OCI-LY7 (cell line): ENCODE measurements around the gene UQCRQ. TPM values are rescaled to one million over a fixed set of nuclear protein-coding genes. Genes with fewer than 3 reads are reported as not detected.

ENCODE experiments used
- Bru-seq: library from RNA; stranded (reverse); fragments of 400-500 nt; gene quantifications from one replicate; lab custom pipeline; 2021; lab: Mats Ljungman, UMichigan
- BruChase-seq, 2 experiments: library from RNA; stranded (reverse); fragments of 400-500 nt; gene quantifications; one replicate each; lab custom pipeline; 2021; lab: Mats Ljungman, UMichigan
- BruUV-seq: library from RNA; stranded (reverse); fragments of 400-500 nt; replicated peaks from 2 replicates; lab custom pipeline; 2021; lab: Mats Ljungman, UMichigan
- CTCF ChIA-PET: fragments of 300-600 bp; sonication (Branson Sonifier 250); formaldehyde crosslinking; loops from one replicate; lab custom pipeline; 2022; ENCODE audit warnings: antibody characterized with exemption; ENCODE audit not compliant: unreplicated experiment; lab: Charles Lee
- POLR2A ChIA-PET: fragments of 300-600 bp; sonication (Branson Sonifier 250); formaldehyde crosslinking; loops from one replicate; lab custom pipeline; 2022; ENCODE audit warnings: antibody characterized with exemption; lab: Charles Lee
- DNase-seq: peaks from one replicate; pipeline ENCODE4 v3.0.0-alpha.2; 2015; ENCODE audit warnings: low spot score
- H2AFZ ChIP-seq: fragments of 200-600 bp; sonication (generic), shearing (Covaris generic); 2 replicates; pipeline ENCODE4 v1.6.1; 2014; ENCODE audit warnings: mild to moderate bottlenecking, antibody characterized with exemption, low read length, moderate library complexity
- H3K27ac ChIP-seq: fragments of 200-600 bp; sonication (generic); 2 replicates; pipeline ENCODE4 v1.5.1; 2014; ENCODE audit warnings: mixed run types, low read depth, mild to moderate bottlenecking, moderate library complexity, low read length, inconsistent platforms; ENCODE audit not compliant: poor library complexity, severe bottlenecking
- H3K36me3 ChIP-seq: fragments of 200-600 bp; sonication (generic); 2 replicates; pipeline ENCODE4 v1.6.1; 2014; ENCODE audit warnings: mild to moderate bottlenecking, antibody characterized with exemption, low read length, moderate library complexity, mixed read lengths; ENCODE audit not compliant: insufficient read depth
- H3K4me1 ChIP-seq: fragments of 200-600 bp; sonication (generic); 2 replicates; pipeline ENCODE4 v1.5.1; 2014; ENCODE audit warnings: mild to moderate bottlenecking, low read length; ENCODE audit not compliant: insufficient read depth, poor library complexity, severe bottlenecking
- H3K4me2 ChIP-seq: fragments of 200-600 bp; sonication (generic); 2 replicates; pipeline ENCODE4 v1.6.1; 2014; ENCODE audit warnings: mild to moderate bottlenecking, low read length
- H3K4me3 ChIP-seq: fragments of 200-600 bp; sonication (generic); 2 replicates; pipeline ENCODE4 v1.5.1; 2014; ENCODE audit warnings: mild to moderate bottlenecking, low read depth, low read length; ENCODE audit not compliant: poor library complexity, severe bottlenecking
- H3K79me2 ChIP-seq: fragments of 200-600 bp; sonication (generic); 2 replicates; pipeline ENCODE4 v1.6.1; 2016; ENCODE audit warnings: low read depth, mild to moderate bottlenecking, low read length, moderate library complexity, mixed read lengths; ENCODE audit not compliant: insufficient read depth
- H3K9me2 ChIP-seq: fragments of 200-600 bp; sonication (generic); 2 replicates; pipeline ENCODE4 v1.6.1; 2016; ENCODE audit warnings: mild to moderate bottlenecking, low read length, mixed read lengths; ENCODE audit not compliant: insufficient read depth
- H3K9me3 ChIP-seq: fragments of 200-600 bp; sonication (generic); 2 replicates; pipeline ENCODE4 v1.6.1; 2014; ENCODE audit warnings: mild to moderate bottlenecking, mixed run types, low read length, mixed read lengths
- H4K20me1 ChIP-seq: fragments of 200-600 bp; sonication (generic); 2 replicates; pipeline ENCODE4 v1.6.1; 2014; ENCODE audit warnings: mild to moderate bottlenecking, antibody characterized with exemption, low read length, moderate library complexity, mixed read lengths; ENCODE audit not compliant: insufficient read depth
- EZH2phosphoT487 ChIP-seq: fragments of 200-600 bp; sonication (generic); IDR thresholded peaks from 2 replicates; pipeline ENCODE4 v1.6.1; 2018; ENCODE audit warnings: low read depth, borderline replicate concordance, mild to moderate bottlenecking, mixed run types, antibody characterized with exemption, low read length, moderate library complexity, mixed read lengths
- intact Hi-C: fragments of 100-400 bp; cut with micrococcal nuclease; formaldehyde crosslinking; loops from one replicate; pipeline ENCODE4 v1.10.0; 2022; ENCODE audit not compliant: unreplicated experiment
- long read RNA-seq: library from polyadenylated mRNA; stranded (forward); transcript quantifications from one replicate; pipeline ENCODE4 v2.0.0, GENCODE V29; 2022
- total RNA-seq, 2 experiments: library from RNA; depleted of rRNA in 1 of 2; stranded (reverse); fragments of >200 nt in 1 of 2; shearing (Covaris generic) in 1 of 2; gene quantifications; 2 replicates each; pipeline ENCODE4 v1.2.3, GENCODE V29; 2014 to 2022
- TF ChIP-seq, protein P1 (sequence below): fragments of 200-600 bp; sonication (generic); conservative IDR thresholded peaks from 2 replicates; pipeline ENCODE4 v1.5.1; 2014; ENCODE audit warnings: mild to moderate bottlenecking, antibody characterized with exemption, low read length, moderate library complexity, mixed read lengths

The UQCRQ gene
- total RNA-seq (2014; rRNA removed; shearing (Covaris generic)), result 140 and 158 TPM in 2 replicates
- 274 and 310 TPM in 2 replicates for total RNA-seq (2022)
- percentile 93 among the genes with signal in this experiment for Bru-seq, nascent RNA
- percentile 92 among the genes with signal in this experiment for BruChase-seq, experiment 1, labeled RNA remaining after a 6-hour chase
- BruChase-seq, experiment 2, labeled RNA remaining after a 2-hour chase, result percentile 89 among the genes with signal in this experiment
- long read RNA-seq, transcript UQCRQ-203 (3 exons, 839 nt), result major isoform, 233 of 1,395 reads
- long read RNA-seq, transcript UQCRQ-202 (3 exons, 429 nt), result minor isoform, 13 of 1,395 reads
- long read RNA-seq, transcript UQCRQ-201 (2 exons, 586 nt), result minor isoform, 5 of 1,395 reads
- long read RNA-seq, transcript UQCRQ-206 (2 exons, 874 nt), result minor isoform, 7 of 1,395 reads
- long read RNA-seq, partial matches to known transcripts, result 0 of 1,395 reads
- long read RNA-seq, other reads (novel, unspliced or antisense), result 1,133 of 1,395 reads

DNA sequence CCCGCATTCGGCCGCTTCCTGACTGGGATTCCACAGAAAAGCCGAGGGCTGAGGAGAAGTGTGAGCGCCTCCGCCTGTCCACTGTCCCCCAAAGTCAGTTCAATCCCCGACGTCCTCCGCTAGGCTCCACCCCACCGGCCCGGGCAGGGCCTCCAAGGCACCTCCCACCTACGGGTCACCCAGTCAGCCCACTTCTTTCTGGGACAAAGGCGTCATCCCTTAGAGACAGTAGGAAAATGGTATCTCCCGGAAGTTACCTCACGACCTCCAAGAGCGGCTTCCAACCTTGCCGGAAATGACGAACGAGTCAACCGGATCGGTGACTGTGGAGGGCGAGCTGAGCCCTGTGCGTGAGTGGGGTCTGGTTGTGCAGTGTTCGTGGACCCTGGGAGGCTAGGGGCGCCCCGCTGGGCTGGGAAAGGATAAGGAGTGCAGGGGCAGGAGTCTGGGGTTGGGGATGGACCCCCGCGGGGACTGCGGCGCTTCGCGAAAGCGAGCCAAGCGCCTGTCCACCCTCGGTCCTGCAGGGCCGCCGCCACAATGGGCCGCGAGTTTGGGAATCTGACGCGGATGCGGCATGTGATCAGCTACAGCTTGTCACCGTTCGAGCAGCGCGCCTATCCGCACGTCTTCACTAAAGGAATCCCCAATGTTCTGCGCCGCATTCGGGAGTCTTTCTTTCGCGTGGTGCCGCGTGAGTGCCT lies at the start of gene UQCRQ, which contains the start of gene GDF9:
UQCRQ (plus strand) TSS at position 301 of the 704 bp plus-strand sequence; CDS start at position 541, 240 bp downstream.
GDF9 (minus strand) TSS at position 128 of the 704 bp plus-strand sequence. CDS start 1,936 bp downstream, outside the sequence.
- POLR2A ChIA-PET, result interaction anchor here (0.5 to 1.4 kb wide), 8 partner anchors 9 to 1447 kb away, joined by 3 to 7 read pairs (median 3); no protein-coding TSS in a partner anchor
- no peaks in the 10 kb centered on the region for H3K9me3 ChIP-seq
- H3K4me2 ChIP-seq, result peak within 1 kb of the TSS; percentile 82
- BruUV-seq, result no TSS peak
- peak within 1 kb of the TSS; percentile 94 for H2AFZ ChIP-seq
- intact Hi-C loops, result loop anchor here (2.0 to 5.0 kb wide), 2 partner anchors 96 to 479 kb away; partner anchors contain the start of gene AFF4
- peaks cover 37% of the 10 kb centered on the region for H3K36me3 ChIP-seq
- peak within 1 kb of the TSS; percentile 32 for H3K27ac ChIP-seq
- no peaks in the 10 kb centered on the region; the same call in 1 of the 2 replicates for H4K20me1 ChIP-seq
- H3K9me2 ChIP-seq, result no peaks in the 10 kb centered on the region
- peaks cover 17% of the 10 kb centered on the region for H3K4me1 ChIP-seq
- TF ChIP-seq, protein P1, sequence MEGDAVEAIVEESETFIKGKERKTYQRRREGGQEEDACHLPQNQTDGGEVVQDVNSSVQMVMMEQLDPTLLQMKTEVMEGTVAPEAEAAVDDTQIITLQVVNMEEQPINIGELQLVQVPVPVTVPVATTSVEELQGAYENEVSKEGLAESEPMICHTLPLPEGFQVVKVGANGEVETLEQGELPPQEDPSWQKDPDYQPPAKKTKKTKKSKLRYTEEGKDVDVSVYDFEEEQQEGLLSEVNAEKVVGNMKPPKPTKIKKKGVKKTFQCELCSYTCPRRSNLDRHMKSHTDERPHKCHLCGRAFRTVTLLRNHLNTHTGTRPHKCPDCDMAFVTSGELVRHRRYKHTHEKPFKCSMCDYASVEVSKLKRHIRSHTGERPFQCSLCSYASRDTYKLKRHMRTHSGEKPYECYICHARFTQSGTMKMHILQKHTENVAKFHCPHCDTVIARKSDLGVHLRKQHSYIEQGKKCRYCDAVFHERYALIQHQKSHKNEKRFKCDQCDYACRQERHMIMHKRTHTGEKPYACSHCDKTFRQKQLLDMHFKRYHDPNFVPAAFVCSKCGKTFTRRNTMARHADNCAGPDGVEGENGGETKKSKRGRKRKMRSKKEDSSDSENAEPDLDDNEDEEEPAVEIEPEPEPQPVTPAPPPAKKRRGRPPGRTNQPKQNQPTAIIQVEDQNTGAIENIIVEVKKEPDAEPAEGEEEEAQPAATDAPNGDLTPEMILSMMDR, result peak; percentile 33; the same call in 1 of the 2 replicates
- no peak for TF ChIP-seq EZH2phosphoT487
- DNase-seq, result peak; percentile 100
- H3K4me3 ChIP-seq, result peak within 1 kb of the TSS; percentile 94
- CTCF ChIA-PET, result interaction anchor here (0.6 kb wide), 1 partner anchor 15 kb away, joined by 4 read pairs; no protein-coding TSS in a partner anchor
- peaks cover 15% of the 10 kb centered on the region for H3K79me2 ChIP-seq

DNA sequence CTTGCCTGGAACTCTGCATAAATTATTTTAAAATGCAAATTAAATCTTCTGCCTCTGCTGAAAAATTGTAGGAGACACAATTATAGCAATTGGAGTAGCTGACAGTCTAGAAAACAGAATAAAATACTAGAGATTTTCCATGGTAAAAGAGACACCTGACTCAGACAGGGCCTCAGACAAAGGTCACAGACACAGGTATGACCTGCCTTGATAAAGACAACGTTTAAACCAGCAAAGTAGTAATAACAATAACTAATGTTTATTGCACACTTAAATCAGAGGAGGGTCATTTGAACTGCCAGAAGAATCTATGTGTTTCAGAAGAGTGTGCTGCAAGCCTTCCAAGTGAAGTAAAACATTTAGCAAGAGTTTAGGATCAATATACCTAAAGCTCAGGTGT lies 49.4 kb upstream of the UQCRQ start:
- Histone ChIP-seq H3K4me3 (no peak overlapping the region), H3K79me2 (no peaks in the 10 kb centered on the region), H3K4me2 (no peak overlapping the region), H3K9me3 (no peaks in the 10 kb centered on the region), H3K27ac (no peak overlapping the region), H3K4me1 (no peaks in the 10 kb centered on the region), H4K20me1 (no peaks in the 10 kb centered on the region), H3K9me2 (no peaks in the 10 kb centered on the region), H3K36me3 (no peaks in the 10 kb centered on the region), H2AFZ (no peak overlapping the region)
- intact Hi-C loops, result no loop called here
- CTCF ChIA-PET, result no interaction called here
- no peak for DNase-seq
- POLR2A ChIA-PET, result interaction anchor here (1.0 kb wide), 1 partner anchor 80 kb away, joined by 3 read pairs; the partner anchor contains the start of gene KIF3A
- BruUV-seq, result no TSS peak
- TF ChIP-seq EZH2phosphoT487, result no peak
- TF ChIP-seq, protein P1, result no peak
